SK-N-SH treated with all-trans-retinoic acid at 6 μM for 48 hours (cell line): ENCODE measurements around the gene CCDC40.

Experiments used
- ATAC-seq: fragments of 200-7000 bp; cut with Tn5 transposase; 3 replicates; pipeline ENCODE4 v1.9.1; 2020; ENCODE audit warnings: mild to moderate bottlenecking, moderate library complexity
- ARNTL ChIP-seq: fragments of 450-650 bp; formaldehyde crosslinking; IDR thresholded peaks from 2 replicates; pipeline ENCODE4 v1.5.0; 2020; ENCODE audit warnings: low read depth, mild to moderate bottlenecking, moderate library complexity, borderline replicate concordance
- CSDC2 ChIP-seq: fragments of 250-450 bp; sonication (Bioruptor Pico); IDR thresholded peaks from 2 replicates; pipeline ENCODE4 v1.5.0; 2020; ENCODE audit warnings: mild to moderate bottlenecking, moderate library complexity
- GLIS3 ChIP-seq: fragments of 250-450 bp; sonication (Bioruptor Pico); IDR thresholded peaks from 2 replicates; pipeline ENCODE4 v1.5.0; 2020; ENCODE audit warnings: mild to moderate bottlenecking, moderate library complexity
- ISL1 ChIP-seq: fragments of 250-450 bp; sonication (Bioruptor Pico); IDR thresholded peaks from 2 replicates; pipeline ENCODE4 v2.1.2; 2022; ENCODE audit warnings: mild to moderate bottlenecking, moderate library complexity
- OSR1 ChIP-seq: fragments of 250-450 bp; sonication (Bioruptor Pico); IDR thresholded peaks from 2 replicates; pipeline ENCODE4 v1.8.0; 2022; ENCODE audit warnings: moderate library complexity, mild to moderate bottlenecking, inconsistent platforms
- PATZ1 ChIP-seq: fragments of 250-450 bp; sonication (Bioruptor Pico); IDR thresholded peaks from 2 replicates; pipeline ENCODE4 v1.8.0; 2020; ENCODE audit warnings: mild to moderate bottlenecking, moderate library complexity, borderline replicate concordance
- RARB ChIP-seq: fragments of 250-450 bp; sonication (Bioruptor Pico); IDR thresholded peaks from 2 replicates; pipeline ENCODE4 v1.8.0; 2021; ENCODE audit warnings: mild to moderate bottlenecking, moderate library complexity
- SNAI2 ChIP-seq: fragments of 250-450 bp; sonication (Bioruptor Pico); IDR thresholded peaks from 2 replicates; pipeline ENCODE4 v1.5.0; 2020; ENCODE audit warnings: mild to moderate bottlenecking, moderate library complexity
- TCF4 ChIP-seq: fragments of 250-450 bp; sonication (Bioruptor Pico); IDR thresholded peaks from 2 replicates; pipeline ENCODE4 v1.8.0; 2021; ENCODE audit warnings: mild to moderate bottlenecking, moderate library complexity, borderline replicate concordance
- TOX ChIP-seq: fragments of 250-450 bp; sonication (Bioruptor Pico); IDR thresholded peaks from 2 replicates; pipeline ENCODE4 v1.8.0; 2021; ENCODE audit warnings: mild to moderate bottlenecking, moderate library complexity, borderline replicate concordance
- ZC3H10 ChIP-seq: fragments of 250-450 bp; sonication (Bioruptor Pico); IDR thresholded peaks from 2 replicates; pipeline ENCODE4 v1.5.1; 2021; ENCODE audit warnings: mild to moderate bottlenecking, moderate library complexity
- ZFP3 ChIP-seq: fragments of 250-450 bp; sonication (Bioruptor Pico); IDR thresholded peaks from 2 replicates; pipeline ENCODE4 v1.5.0; 2020; ENCODE audit warnings: mild to moderate bottlenecking, moderate library complexity
- ZFP30 ChIP-seq: fragments of 450-650 bp; formaldehyde crosslinking; IDR thresholded peaks from 2 replicates; pipeline ENCODE4 v1.5.0; 2022; ENCODE audit warnings: mild to moderate bottlenecking, moderate library complexity
- ZNF565 ChIP-seq: fragments of 450-650 bp; formaldehyde crosslinking; conservative IDR thresholded peaks from 2 replicates; pipeline ENCODE4 v1.5.0; 2020; ENCODE audit warnings: low read depth, mild to moderate bottlenecking, moderate library complexity
- ZNF70 ChIP-seq: fragments of 450-650 bp; formaldehyde crosslinking; IDR thresholded peaks from 2 replicates; pipeline ENCODE4 v1.5.0; 2020; ENCODE audit warnings: mild to moderate bottlenecking, moderate library complexity
- ZNF8 ChIP-seq: fragments of 450-650 bp; formaldehyde crosslinking; IDR thresholded peaks from 2 replicates; pipeline ENCODE4 v1.5.0; 2020; ENCODE audit warnings: mild to moderate bottlenecking, moderate library complexity
- TF ChIP-seq, protein P1 (sequence below): fragments of 250-450 bp; sonication (Bioruptor Pico); IDR thresholded peaks from 2 replicates; pipeline ENCODE4 v1.5.0; 2020; ENCODE audit warnings: mild to moderate bottlenecking, moderate library complexity
- TF ChIP-seq, protein P2 (sequence below): fragments of 250-450 bp; sonication (Bioruptor Pico); IDR thresholded peaks from 2 replicates; pipeline ENCODE4 v1.5.1; 2021; ENCODE audit warnings: mild to moderate bottlenecking, moderate library complexity

Gene CCDC40

GRCh38 chr17:80027043-80027435 lies 9.4 kb upstream of the CCDC40 start:
- no peak for TF ChIP-seq ZFP3
- TF ChIP-seq ISL1 (CRISPR knock-in tag): no peak
- TF ChIP-seq TOX: no peak
- TF ChIP-seq GLIS3: no peak
- TF ChIP-seq, protein P1, sequence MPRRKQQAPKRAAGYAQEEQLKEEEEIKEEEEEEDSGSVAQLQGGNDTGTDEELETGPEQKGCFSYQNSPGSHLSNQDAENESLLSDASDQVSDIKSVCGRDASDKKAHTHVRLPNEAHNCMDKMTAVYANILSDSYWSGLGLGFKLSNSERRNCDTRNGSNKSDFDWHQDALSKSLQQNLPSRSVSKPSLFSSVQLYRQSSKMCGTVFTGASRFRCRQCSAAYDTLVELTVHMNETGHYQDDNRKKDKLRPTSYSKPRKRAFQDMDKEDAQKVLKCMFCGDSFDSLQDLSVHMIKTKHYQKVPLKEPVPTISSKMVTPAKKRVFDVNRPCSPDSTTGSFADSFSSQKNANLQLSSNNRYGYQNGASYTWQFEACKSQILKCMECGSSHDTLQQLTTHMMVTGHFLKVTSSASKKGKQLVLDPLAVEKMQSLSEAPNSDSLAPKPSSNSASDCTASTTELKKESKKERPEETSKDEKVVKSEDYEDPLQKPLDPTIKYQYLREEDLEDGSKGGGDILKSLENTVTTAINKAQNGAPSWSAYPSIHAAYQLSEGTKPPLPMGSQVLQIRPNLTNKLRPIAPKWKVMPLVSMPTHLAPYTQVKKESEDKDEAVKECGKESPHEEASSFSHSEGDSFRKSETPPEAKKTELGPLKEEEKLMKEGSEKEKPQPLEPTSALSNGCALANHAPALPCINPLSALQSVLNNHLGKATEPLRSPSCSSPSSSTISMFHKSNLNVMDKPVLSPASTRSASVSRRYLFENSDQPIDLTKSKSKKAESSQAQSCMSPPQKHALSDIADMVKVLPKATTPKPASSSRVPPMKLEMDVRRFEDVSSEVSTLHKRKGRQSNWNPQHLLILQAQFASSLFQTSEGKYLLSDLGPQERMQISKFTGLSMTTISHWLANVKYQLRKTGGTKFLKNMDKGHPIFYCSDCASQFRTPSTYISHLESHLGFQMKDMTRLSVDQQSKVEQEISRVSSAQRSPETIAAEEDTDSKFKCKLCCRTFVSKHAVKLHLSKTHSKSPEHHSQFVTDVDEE: no peak
- TF ChIP-seq RARB (CRISPR knock-in tag): no peak
- no peak for TF ChIP-seq ZNF70 (CRISPR knock-in tag)
- no peak for TF ChIP-seq ZNF8 (CRISPR knock-in tag)
- TF ChIP-seq ZFP30 (CRISPR knock-in tag): no peak
- no peak for TF ChIP-seq CSDC2 (CRISPR knock-in tag)
- no peak for TF ChIP-seq PATZ1 (CRISPR knock-in tag)
- no peak for TF ChIP-seq ZC3H10

DNA sequence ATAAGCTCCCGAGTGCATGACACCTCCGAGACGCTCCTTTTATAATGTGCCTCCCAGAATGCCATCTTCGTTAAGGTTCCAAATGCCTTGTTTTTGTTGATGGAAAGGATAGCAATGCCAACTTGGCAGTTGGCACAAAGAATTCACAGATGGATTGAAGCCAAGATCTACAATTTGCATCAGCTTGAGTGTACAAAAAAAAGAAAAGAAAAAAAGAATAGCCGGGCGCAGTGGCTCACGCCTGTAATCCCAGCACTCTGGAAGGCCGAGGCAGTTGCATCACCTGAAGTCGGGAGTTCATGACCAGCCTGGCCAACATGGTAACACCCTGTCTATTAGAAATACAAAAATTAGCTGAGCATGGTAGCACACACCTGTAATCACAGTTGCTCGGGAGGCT lies 8.4 kb upstream of the CCDC40 start:
- TF ChIP-seq TCF4: no peak
- TF ChIP-seq ZNF8 (CRISPR knock-in tag): no peak
- no peak for ATAC-seq

More at GRCh38 chr17:80027043-80027435, 9.4 kb upstream of the CCDC40 start:
- ATAC-seq: no peak

- peak; percentile 46 for ATAC-seq
- TF ChIP-seq, protein P1: no peak
- TF ChIP-seq PATZ1 (CRISPR knock-in tag): no peak
- TF ChIP-seq, protein P2, sequence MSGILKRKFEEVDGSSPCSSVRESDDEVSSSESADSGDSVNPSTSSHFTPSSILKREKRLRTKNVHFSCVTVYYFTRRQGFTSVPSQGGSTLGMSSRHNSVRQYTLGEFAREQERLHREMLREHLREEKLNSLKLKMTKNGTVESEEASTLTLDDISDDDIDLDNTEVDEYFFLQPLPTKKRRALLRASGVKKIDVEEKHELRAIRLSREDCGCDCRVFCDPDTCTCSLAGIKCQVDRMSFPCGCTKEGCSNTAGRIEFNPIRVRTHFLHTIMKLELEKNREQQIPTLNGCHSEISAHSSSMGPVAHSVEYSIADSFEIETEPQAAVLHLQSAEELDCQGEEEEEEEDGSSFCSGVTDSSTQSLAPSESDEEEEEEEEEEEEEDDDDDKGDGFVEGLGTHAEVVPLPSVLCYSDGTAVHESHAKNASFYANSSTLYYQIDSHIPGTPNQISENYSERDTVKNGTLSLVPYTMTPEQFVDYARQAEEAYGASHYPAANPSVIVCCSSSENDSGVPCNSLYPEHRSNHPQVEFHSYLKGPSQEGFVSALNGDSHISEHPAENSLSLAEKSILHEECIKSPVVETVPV (CRISPR knock-in tag): no peak
- no peak for TF ChIP-seq ARNTL
Observed at GRCh38 chr17:80029258-80029974, 7.0 kb upstream of the CCDC40 start.

GRCh38 chr17:80030730-80031410 lies 5.6 kb upstream of the CCDC40 start:
- no peak for TF ChIP-seq SNAI2
- no peak for TF ChIP-seq TCF4
- TF ChIP-seq RARB (CRISPR knock-in tag): no peak
- TF ChIP-seq TOX: no peak
- TF ChIP-seq ZFP30 (CRISPR knock-in tag): no peak
- no peak for TF ChIP-seq OSR1 (CRISPR knock-in tag)
- TF ChIP-seq GLIS3: no peak
- no peak for TF ChIP-seq ZNF565
- no peak for TF ChIP-seq ZNF70 (CRISPR knock-in tag)
- TF ChIP-seq, protein P1: no peak
- no peak for ATAC-seq
